ENCODE data around the gene ARHGEF7. TPM values are rescaled to one million over a fixed set of nuclear protein-coding genes. Genes with fewer than 3 reads are reported as not detected.
A peak's percentile ranks its signal among the peaks of the same experiment; 100 is the strongest.

The ARHGEF7 gene
- total and polyA plus RNA-seq, 8 donors = 52.8 to 86.0 (median 72.2) TPM

DNA sequence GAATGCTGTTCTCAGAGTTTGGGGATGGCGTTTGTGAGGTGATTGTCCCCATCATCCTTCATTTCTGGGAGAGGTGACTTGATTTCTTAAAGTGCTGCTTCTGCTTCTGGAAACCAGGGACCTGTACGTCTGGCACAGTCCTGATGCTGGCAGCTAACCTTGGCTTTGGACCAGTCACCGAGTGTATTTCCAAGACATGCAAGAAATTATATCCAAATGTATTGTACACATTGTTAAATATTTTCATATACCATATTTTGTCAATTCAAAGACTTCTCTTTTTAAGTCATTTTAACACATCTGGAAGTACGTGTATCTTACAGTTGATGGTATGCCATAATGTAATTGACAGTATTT is 97.4 kb downstream of the ARHGEF7 start:
- no peak overlapping the region for H3K27ac ChIP-seq
- peaks cover 20 to 49% of the 10 kb centered on the region in 2 donors for H3K4me1 ChIP-seq
- intact Hi-C loops (cut with DNase I) = no loop called here

DNA sequence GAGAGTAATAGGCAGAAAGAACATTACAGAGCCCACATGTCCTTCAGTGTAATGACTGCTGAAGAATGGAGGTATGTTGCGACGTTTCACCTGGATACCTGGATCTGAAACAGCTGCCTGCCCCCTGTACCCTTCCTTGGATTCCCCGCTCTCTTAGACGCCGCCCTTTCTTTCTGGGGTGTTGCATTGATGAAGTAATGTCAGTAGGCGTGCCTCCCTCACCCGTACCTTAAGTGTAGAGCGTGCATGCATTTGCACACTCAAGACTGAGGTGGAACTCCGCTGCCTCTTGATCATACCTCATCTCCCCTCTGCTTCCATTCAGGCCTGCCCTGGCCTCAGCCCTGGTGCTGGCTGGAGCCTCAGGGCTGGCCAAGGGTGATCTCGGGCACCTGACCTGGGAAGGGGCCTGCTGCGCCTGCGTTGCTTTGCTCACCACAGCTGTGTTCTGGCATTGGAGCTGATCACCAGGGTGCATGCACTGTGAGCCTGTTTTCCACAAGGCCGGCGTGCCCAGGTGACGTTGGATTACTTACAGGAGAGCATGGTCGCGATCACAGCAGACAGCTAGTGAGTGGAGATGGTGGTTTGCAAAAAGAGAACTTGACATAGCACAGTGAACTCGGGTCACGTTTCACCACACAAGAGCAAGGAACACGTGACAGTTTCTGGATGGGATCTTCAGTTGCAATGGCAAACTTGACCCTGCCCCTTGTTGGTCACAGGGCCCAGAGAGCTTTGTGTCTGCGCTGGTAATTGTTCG is 99.0 kb downstream of the ARHGEF7 start:
- ATAC-seq (peak; percentile 36), DNase-seq (peak in 2 of 4 donors; percentile 61 to 69)
- Histone ChIP-seq H3K4me1 (peaks cover 20 to 43% of the 10 kb centered on the region in 2 donors), H3K9me3 (no peaks in the 10 kb centered on the region), H3K27ac (no peak overlapping the region), H3K27me3 (no peaks in the 10 kb centered on the region), H3K36me3 (no peaks in the 10 kb centered on the region), H3K4me3 (no peak overlapping the region)
- TF ChIP-seq, protein P1, sequence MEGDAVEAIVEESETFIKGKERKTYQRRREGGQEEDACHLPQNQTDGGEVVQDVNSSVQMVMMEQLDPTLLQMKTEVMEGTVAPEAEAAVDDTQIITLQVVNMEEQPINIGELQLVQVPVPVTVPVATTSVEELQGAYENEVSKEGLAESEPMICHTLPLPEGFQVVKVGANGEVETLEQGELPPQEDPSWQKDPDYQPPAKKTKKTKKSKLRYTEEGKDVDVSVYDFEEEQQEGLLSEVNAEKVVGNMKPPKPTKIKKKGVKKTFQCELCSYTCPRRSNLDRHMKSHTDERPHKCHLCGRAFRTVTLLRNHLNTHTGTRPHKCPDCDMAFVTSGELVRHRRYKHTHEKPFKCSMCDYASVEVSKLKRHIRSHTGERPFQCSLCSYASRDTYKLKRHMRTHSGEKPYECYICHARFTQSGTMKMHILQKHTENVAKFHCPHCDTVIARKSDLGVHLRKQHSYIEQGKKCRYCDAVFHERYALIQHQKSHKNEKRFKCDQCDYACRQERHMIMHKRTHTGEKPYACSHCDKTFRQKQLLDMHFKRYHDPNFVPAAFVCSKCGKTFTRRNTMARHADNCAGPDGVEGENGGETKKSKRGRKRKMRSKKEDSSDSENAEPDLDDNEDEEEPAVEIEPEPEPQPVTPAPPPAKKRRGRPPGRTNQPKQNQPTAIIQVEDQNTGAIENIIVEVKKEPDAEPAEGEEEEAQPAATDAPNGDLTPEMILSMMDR (IDR thresholded peaks at IDR 0.05) = no peak
- intact Hi-C loops (cut with DNase I) = no loop called here

More for the DNA sequence above, 97.4 kb downstream of the ARHGEF7 start:
- DNase-seq (no peak), ATAC-seq (no peak)
- Histone ChIP-seq H3K9me3 (no peaks in the 10 kb centered on the region), H3K4me3 (no peak overlapping the region), H3K27me3 (no peaks in the 10 kb centered on the region), H3K36me3 (peaks cover 0 to under 1% of the 10 kb centered on the region in 2 donors)
- TF ChIP-seq, protein P1 (IDR thresholded peaks at IDR 0.05) = no peak

DNA sequence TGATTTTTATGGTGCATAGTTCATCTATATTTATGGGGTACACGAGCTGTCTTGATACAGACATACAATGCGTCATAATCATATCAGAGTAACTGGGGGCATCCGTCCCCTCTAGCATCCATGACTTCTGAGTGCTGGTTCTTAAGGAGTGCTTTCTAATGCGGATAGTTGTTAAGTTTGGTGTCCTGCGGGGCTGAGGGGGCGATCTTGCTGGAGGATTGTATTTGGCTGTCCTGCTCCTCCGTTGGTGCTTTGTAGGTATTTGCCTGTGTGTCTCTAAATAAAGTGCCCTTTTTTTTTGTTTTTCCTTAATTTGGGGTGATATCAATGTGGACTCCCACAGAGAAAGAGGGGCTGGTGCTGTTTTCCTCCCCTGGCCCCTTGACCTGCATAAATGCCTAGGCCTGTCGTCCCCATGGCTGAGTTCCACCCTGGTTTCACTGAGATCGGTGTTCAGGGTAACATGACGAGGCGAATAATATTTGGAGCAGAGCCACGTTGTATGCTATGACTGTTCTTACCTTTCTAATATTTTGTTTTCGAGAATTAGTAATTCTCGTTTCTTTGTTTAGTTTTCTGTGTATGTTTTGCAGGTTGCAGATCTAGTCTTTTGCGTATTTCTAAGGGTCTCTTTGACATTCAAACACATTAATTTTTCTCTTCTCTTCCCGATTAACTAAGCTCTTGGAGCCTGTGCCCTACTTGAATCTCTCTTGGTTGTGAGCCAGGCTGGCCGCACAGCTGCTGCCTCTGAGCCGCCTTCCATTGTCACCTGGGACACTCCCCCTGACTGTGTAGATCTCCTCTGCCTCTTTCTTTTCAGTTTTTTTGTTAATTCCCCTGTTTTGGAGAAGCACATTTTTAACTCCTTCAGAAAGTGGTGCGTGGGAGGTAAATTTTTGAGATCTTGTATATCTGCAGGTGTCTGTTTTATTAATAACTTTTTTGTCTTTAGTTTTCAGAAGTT is 100.3 kb downstream of the ARHGEF7 start:
- H3K27me3 ChIP-seq = no peaks in the 10 kb centered on the region
- no peaks in the 10 kb centered on the region for H3K9me3 ChIP-seq
- peaks cover 24 to 40% of the 10 kb centered on the region in 2 donors for H3K4me1 ChIP-seq
- intact Hi-C loops (cut with DNase I) = loop anchor here in 1 of 2 donors (5.0 kb wide), 1 partner anchor 148 kb away; no protein-coding TSS in a partner anchor
- no peak overlapping the region for H3K4me3 ChIP-seq
- no peak for DNase-seq
- TF ChIP-seq, protein P1 (IDR thresholded peaks at IDR 0.05) = no peak
- ATAC-seq = no peak
- no peaks in the 10 kb centered on the region for H3K36me3 ChIP-seq
- no peak overlapping the region for H3K27ac ChIP-seq

DNA sequence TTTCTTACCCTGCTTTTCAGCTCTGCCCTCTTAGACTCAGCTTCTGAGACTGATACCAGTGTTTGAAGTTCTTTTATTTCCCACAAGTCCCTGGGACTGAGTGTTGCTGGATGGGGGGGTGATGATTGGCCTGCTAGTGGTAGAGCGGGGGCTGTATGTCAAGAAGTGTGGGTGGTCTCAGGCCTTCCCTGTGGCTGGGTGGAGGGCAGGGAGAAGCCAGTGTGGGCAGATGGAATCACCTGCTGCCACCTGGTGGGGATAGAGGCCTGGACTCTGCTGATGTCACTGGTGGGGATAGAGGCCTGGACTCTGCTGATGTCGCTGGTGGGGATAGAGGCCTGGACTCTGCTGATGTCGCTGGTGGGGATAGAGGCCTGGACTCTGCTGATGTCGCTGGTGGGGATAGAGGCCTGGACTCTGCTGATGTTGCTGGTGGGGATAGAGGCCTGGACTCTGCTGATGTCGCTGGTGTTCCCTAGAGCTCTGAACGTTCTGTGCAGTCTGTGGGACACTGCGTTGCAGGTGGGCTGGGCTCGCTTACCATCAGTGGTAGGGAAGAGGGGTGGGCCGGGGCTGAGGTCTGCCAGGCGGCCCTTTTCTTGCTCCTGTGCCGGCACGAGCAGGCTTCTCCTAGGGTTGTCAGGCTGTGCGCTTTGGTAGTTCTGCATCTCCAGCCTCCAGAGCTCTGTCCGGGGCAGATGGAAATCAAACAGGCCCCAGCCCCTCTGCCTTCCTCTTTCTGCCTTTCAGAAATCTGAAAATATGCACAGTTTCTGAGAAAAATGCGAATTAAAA is 101.3 kb downstream of the ARHGEF7 start:
- Histone ChIP-seq H3K4me3 (no peak overlapping the region), H3K27me3 (no peaks in the 10 kb centered on the region), H3K4me1 (peaks cover 14 to 31% of the 10 kb centered on the region in 2 donors), H3K9me3 (no peaks in the 10 kb centered on the region), H3K27ac (no peak overlapping the region), H3K36me3 (no peaks in the 10 kb centered on the region)
- TF ChIP-seq, protein P1 (IDR thresholded peaks at IDR 0.05) = peak; percentile 20 to 22
- intact Hi-C loops (cut with DNase I) = loop anchor here in 1 of 2 donors (5.0 kb wide), 1 partner anchor 149 kb away; no protein-coding TSS in a partner anchor
- DNase-seq (peak in 1 of 4 donors; percentile 32), ATAC-seq (peak; percentile 46)
